Anterior cingulate cortex (tissue), 58 donors: ENCODE data around the gene SRRT.

Experiments used
- DNase-seq, 58 donors: peaks; one replicate each; lab custom pipeline; 2025; lab: John Stamatoyannopoulos, UW

The SRRT gene

DNA sequence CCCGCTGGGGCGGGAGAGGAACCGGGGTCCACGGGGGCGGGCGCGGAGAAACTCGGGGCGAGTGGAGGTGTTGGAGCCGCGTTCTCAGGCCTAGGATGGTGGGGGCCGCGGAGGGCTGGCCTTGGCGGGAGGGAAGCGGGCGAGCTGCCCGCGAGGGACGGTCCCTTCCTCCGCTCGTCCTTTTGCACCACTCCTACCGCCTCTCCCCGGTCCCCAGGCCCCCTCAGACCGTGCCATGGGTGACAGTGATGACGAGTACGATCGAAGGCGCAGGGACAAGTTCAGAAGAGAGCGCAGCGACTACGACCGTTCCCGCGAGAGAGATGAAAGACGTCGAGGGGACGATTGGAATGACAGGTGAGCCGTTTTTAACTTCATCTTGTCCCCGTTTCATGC, 451 bp downstream of the SRRT start:
- peak in 2 of 58 donors; percentile 58 to 64 for DNase-seq

DNA sequence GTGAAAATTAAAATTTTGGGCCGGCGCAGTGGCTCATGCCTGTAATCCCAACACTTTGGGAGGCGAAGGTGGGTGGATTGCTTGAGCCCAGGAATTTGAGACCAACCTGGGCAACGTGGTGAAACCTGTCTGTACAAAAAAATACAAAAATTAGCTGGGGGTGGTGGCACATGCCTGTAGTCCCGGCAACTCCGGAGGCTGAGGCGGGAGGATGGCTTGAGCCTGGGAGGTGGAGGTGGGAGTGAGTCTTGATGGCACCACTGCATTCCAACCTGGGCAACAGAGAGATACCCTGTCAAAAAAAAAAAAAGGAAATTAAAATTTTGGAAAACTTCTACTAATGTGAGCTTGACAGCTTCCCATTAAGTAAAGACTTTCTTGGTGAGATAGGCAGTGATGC, 3.1 kb downstream of the SRRT start:
- no peak for DNase-seq

DNA sequence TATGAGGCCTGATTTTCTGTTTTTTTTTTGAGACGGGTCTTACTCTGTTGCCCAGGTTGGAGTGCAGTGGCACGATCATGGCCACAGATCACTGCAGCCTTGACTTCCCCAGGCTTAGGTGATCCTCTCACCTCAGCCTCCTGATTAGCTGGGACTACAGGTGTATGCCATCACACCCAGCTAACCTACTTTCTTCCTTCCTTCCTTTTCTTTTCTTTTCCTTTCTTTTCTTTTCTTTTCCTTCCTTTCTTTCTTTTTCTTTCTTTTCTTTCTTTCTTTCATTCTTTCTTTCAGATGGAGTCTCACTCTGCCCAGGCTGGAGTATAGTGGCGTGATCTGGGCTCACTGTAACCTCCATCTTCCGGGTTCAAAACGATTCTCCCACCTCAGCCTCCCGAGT, 3.8 kb downstream of the SRRT start:
- no peak for DNase-seq

DNA sequence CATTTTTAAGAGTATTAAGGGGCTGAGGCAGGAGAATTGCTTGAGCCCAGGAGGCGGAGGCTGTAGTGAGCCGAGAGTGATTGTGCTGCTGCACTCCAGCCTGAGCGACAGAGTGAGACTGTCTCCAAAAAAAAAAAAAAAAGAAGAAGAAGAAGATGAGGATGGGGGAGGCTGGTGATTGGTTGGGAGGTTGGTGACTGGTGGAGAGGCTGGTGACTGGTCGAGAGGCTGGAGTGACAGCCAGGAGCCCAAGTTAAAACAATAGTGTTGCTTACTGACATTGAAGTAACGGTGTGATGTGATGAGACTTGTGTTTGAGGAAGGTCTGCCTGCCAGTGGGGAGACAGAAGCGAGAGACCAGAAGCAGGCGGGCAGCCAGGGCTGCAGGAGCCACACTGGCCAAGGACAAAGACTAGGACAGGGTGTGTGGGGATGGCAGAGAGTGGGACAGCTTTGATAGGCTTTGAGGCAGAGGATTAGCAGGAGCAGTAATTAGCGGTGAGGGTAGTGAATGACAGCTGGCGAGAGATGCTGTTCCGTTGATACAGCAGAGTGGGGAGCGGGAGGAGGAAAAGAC, 4.9 kb downstream of the SRRT start:
- DNase-seq = peak in 33 of 58 donors; percentile 12 to 67 (median 32)

DNA sequence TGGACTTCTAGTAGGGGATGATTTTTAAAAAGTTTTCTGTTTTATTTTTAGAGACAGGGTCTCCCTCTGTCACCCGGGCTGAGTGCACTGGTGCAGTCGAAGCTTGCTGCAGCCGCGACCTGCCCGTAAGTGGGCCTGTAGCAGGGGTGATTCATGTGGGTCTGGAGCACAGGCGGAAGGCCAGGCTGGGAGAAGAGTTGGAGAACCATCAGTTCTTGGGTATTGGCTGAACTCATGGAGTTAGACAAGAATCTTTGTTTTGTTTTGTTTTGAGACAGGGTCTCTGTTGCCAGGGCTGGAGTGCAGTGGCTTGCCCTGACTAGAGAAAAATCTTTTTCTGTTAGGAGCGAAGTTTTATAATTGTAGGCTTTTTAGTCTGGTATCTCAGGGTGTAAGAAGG, 5.7 kb downstream of the SRRT start:
- peak in 8 of 58 donors; percentile 12 to 48 (median 23) for DNase-seq

DNA sequence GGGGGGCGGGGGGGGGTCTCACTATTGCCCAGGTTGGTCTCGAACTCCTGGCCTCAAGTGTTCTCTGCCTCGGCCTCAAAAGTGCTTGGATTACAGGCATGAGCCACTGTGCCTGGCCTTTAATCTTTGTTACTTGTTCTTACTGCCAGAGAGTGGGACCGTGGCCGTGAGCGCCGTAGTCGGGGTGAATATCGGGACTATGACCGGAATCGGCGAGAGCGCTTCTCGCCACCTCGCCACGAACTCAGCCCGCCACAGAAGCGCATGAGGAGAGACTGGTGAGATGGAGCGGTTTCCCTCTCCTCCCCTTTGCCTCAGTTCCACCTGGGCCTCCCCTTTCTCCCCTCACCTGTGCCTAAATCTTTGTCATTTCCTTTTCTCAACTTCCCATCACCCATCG, 6.2 kb downstream of the SRRT start:
- no peak for DNase-seq

DNA sequence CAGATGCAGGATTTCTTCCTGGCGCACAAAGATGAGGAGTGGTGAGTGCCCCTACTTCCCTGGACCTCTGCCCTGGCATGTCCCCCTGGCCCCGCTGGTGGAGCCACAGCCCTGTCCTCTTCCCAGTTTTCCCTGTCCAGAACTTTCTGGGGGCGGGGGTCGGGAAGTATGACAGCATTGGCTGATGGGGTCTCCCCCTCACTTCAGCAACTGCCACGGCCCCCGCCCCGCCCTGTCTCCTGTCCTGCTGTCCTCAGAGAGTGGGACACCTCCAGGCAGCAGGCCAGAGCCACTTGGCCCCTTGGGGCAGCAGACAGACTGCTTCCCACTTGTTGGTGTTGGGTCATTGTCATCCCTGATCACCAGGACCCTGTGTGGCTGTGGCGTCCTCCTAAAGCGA, 7.3 kb downstream of the SRRT start:
- DNase-seq = no peak

DNA sequence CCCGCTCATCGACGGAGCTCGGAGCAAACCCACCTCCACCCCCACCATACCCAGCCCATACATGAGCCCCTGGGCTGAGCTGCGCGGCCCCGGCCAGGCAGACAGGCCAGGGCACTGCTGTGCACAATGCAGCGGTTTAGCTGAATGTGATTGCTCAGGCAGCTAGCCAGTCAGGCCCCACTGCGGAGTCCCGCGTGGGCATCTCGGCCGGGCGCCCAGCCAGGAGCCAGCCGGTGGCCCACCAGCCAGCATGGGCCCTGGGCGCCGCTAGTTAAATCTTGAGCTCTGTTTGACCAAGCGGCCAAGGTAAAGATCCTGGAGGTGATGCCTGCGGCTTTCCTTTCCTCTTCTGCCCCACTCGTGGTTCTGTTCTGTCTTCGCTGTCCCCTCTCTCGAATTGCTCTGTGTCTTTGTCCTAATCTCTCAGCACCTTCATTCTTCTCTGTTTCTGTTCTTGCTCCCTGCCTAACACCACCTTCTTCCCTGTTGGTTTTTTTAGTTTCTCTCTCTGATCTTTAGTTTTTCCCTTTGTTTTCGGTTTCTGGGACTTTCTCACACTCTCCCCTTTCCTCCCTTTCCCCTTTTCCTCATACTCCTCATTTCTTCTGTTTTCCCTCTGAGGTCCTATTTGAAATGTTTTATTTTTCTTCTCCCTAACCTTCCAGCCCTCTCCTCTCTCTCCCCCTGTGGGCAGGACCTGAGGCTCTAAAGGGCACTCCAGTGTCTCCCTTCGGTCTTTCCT, 8.1 kb downstream of the SRRT start:
- DNase-seq = peak in 3 of 58 donors; percentile 19 to 30 (median 21)

DNA sequence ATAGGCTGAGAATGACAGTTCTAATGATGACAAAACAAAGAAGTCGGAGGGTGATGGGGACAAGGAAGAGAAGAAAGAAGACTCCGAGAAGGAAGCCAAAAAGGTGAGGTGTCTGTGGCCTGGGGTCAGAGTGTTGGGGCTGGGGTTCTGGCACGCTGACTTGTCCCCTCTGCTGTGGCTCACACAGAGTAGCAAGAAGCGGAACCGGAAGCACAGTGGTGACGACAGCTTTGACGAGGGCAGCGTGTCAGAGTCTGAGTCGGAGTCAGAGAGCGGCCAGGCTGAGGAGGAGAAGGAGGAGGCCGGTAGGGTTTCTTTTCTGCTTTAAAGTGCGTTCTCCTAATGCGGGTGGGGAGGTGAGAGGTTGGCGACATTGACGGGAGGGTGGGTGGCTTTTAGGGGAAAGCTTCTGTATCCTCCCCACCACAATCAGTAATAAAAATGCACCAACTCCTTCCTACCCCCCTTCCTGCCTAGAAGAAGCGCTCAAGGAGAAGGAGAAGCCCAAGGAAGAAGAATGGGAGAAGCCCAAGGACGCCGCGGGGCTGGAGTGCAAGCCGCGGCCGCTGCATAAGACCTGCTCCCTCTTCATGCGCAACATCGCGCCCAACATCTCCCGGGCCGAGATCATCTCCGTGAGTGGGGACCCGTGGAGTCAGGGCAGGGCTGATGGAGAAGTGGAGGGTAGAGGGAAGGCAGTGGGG, 10.0 kb downstream of the SRRT start:
- DNase-seq = peak in 1 of 58 donors; percentile 12

DNA sequence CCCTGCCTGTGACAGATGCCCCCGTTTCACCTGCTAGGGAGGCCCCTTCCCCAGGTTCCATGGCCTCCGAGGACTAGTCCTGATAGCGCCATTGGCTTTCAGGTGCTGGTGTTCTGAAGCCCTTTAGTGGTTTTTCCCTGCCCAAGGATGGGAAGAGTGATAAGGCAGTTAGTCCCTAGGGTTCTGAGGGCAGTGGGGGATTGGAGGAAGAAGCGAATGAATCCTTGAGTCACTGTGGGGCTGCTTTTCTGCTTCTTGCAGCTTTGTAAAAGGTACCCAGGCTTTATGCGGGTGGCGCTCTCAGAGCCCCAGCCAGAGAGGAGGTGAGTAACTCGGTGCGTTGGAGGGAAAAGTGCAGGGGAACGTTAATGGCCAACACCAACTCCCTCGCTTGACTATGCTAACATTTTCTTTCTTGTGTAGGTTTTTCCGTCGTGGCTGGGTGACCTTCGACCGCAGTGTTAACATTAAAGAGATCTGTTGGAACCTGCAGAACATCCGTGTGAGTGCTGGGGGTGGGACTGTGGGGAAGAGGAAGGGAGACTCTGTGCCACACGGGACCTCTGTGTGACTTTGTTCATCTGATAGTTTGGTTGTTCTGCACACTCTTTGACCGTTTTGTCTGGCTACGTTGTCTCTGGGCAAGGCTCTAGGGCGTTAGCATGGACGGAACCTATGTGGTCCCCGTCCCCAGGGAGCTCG, 10.7 kb downstream of the SRRT start:
- no peak for DNase-seq

DNA sequence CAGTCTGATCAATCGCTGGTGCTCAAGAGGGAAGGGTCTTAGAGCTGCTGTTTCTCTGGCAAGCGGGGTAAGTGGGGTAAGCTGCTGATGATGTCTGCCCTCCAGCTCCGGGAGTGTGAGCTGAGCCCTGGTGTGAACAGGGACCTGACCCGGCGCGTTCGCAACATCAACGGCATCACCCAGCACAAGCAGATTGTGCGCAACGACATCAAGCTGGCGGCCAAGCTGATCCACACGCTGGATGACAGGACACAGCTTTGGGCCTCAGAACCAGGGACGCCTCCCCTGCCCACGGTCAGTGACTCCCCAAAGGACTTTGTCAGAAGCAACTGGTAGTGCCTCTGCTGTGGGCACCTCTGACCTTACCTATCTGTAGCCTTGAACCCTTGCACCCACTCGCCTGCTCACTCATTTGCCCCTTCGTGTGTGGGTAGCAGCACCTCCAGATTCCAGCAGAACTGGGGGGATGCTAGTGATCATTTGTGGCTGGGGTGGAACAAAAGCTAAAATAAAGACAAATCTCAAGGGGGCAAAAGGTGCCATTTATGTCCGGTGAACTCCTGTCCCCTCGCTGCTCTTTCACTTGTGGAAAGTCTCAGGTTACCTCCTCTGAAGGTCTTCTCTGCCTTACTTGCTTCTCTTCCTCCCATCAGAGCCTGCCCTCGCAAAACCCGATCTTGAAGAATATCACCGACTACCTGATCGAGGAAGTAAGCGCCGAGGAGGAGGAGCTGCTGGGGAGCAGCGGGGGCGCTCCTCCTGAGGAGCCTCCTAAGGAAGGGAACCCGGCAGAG, 11.4 kb downstream of the SRRT start:
- no peak for DNase-seq

DNA sequence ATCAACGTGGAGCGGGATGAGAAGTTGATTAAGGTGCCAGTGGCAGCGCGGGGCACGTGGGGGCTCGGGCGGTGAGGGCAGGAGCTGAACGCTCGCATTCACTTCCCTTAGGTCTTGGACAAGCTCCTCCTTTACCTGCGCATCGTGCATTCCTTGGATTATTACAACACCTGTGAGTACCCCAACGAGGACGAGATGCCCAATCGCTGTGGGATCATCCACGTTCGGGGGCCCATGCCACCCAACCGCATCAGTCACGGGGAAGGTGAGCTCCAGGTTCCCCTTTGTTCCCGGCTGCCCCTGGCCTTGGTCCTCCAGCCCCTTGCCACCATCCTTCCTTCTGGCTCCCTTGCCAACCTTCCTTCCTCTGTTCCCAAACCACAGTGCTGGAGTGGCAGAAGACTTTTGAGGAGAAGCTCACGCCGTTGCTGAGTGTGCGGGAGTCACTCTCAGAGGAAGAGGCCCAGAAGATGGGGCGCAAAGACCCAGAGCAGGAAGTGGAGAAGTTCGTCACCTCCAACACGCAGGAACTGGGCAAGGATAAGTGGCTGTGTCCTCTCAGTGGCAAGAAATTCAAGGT, 12.1 kb downstream of the SRRT start:
- DNase-seq = no peak

DNA sequence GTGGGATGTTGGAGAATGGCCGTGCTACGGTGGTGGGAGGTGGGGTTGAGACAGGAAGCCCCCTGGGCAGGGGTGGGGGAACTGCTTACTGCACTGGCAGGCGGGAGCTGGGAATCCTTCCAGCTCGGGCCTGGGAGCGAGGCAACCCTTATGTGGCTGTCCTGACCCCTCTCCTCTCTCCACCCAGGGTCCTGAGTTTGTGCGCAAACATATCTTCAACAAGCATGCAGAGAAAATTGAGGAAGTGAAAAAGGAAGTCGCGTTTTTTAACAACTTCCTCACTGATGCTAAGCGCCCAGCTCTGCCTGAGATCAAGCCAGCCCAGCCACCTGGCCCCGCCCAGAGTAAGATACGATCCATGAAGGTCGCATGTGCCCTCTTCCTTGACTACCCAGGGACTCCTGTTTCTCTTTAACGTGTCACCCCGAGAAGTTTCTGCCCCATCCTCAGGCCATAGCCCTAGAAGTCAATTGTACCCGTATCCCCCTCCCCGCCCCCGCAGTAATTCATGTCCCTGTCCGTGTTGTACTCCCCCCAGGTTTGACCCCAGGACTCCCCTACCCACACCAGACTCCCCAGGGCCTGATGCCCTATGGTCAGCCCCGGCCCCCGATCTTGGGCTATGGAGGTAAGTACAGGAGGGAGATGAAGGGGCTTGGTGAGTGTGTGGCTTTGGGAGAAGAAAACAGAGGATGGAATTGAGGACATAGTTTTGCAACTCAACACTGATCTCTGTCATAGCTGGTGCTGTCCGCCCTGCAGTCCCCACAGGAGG, 12.8 kb downstream of the SRRT start:
- no peak for DNase-seq

DNA sequence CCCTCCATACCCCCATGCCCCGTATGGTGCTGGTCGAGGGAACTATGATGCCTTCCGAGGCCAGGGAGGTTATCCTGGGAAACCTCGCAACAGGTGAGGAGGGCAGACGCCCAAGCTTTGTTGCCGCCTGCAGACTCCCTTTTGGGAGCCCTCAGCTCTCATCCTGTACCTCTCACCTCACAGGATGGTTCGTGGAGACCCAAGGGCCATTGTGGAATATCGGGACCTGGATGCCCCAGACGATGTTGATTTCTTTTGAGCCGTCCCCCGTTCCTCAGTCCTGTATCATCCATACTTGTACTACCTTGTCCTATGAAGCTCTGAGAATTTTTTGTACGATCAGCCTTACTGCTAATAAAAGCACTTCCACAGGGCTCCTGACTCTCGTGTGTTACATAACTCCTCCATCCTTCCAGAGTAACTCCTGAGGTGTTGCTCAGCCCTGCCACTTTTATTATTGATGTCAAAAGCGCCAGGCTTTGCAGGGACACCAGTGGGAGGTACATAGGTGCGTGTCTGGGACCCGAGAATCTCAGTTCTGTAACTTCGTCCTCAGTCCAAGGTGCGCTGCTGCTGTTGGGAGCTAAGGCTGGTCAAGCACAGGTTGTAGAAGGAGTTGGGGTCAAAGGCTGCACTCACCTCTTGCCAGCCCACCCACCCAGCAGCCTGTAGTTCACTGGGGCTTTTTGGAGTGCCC, 13.5 kb downstream of the SRRT start:
- DNase-seq = peak in 1 of 58 donors; percentile 34

DNA sequence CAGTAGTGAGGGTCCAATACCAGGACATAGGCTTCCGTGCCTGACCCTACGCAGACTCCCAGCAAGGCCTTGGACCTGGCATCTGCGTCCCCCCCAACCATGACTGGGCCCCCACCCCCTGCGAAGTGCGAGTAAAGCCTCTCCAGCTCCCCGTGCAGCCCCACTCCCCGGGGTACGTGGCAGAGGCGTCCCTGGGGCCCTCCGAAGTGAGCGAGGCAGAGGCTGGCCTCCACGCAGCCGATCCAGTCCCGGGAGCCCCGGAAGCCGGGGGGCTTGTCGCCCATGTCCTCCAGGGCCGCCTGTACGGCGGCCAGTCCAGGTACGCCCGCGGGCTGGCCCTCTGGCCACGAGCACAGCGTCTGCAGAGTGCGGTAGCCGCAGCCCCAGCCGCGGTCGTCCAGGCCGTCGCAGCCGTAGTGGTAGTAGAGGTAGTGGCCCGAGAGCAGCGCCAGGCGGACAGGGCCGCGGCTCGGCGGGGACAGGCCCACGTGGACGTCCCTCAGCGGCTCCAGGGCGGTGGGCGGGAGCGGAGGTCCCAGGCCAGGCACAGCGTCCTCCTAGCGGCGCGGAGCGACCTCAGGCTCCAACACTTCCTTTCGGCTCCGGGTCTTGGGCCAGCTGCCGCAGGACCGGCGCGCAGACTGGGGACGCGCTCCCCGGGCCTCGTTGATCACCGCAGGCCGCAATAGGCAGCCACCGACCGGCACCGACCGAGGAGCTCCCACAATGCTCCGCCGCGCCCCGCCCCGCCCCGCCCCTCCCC, 14.3 kb downstream of the SRRT start, which contains the start of gene UFSP1:
TSS of gene UFSP1 (minus strand) at position 728 of the 763 bp plus-strand sequence. CDS start at position 284, 444 bp downstream.
- DNase-seq = no peak

DNA sequence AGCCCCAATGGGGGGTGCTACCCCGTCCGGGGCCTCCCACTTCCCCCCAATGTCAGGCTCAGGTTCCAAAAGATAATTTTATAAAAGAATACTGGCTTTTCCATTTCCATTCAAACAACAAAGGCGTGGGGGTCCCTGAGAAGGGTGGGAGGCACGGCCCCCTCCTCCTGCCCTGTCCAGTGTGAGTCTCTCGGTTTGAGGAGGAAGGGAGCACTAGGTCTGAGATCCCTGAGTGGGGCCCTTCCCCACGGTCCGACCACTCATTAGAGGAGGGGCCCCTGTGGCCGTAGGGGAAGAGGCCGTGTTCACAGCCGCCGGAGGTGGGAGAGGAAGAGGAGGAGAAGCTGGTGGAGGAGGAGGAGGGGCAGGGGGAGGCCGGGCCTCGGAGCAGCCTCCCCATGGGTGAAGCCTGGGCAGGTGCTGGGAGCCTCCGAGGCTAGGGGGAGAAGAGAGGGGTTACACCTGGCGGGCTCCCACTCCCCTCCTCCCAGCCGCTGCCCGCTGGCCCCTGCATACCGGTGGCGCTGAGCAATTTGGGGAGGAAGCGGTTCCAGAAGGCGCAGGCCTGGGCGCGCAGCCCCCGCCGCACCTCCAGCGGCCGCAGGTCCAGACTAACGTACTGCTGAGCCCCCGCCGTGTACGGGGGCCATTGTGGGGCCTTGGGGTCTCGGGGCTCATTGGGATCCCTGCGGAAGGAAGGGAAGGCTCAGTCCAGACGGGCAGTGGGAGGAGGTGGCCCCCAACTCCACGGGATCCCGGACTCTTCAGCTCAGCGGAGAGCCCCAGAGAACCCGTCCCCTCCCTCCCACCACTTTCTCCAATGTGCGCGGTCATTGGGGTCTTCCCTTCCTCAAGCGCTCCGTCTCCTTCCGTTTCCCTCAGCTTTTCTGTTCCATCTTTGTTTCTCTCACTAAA, 16.0 kb downstream of the SRRT start:
- DNase-seq = no peak
